DMS 273 treated with DMSO at 0.1 percent for 48 hours (cell line): ENCODE results near the gene RAD23B.
"Not testable (repeated sequence)": the region's sequence is repeated elsewhere in the genome, so short reads cannot be mapped to it uniquely, and the experiment has no call there.

Source experiments
- DNase-seq: peaks from one replicate; lab custom pipeline; 2025; lab: John Stamatoyannopoulos, UW

RAD23B gene

GRCh38 chr9:107292821-107293542, 9.9 kb downstream of the RAD23B start:
- DNase-seq: no peak

GRCh38 chr9:107293543-107294085, 10.5 kb downstream of the RAD23B start:
- no peak for DNase-seq

DNA sequence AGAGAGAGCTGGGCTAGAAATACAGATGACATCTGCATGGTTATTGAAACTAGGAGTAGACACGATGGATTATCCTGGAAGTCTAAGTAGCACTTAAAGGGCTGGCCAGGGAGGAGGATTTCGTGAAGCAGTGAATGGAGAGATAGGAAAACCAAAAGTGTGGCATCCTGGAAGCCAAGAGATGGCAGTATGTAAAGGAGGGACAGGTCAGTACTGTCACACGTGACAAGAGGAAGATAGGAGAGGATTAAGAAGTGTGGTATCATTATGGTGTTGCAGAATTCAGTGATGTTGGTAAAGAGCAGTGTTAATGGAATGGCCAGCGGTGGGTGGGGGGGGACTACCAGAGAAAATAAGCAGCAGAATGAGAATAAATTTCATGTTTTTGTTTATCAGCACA, 11.7 kb downstream of the RAD23B start:
- DNase-seq: no peak

- no peak for DNase-seq
These were observed 12.9 kb downstream of the RAD23B start for GRCh38 chr9:107295995-107296394.

GRCh38 chr9:107296592-107296991, 13.5 kb downstream of the RAD23B start:
- DNase-seq: not testable (repeated sequence)

DNA sequence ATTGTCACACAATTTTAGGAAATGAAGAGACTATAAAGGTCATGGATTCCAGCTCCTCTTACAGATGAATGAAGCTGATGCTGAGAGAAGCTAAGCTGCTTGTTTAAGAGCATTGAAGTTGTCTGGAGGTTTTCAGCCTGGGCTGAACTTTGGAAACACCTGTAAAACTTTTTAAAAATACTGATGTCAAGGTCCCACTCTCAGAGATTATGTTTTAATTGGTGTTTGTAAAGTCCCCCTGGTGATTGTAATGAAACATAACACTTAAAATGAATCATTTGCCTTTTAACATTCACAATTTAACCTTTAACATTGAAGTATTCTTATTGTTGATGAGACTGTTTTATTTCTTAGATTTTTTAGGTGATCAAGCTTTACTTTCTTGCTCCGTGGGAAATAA, 16.4 kb downstream of the RAD23B start:
- no peak for DNase-seq

- no peak for DNase-seq
These were observed 23.2 kb downstream of the RAD23B start for GRCh38 chr9:107306308-107306707.

DNA sequence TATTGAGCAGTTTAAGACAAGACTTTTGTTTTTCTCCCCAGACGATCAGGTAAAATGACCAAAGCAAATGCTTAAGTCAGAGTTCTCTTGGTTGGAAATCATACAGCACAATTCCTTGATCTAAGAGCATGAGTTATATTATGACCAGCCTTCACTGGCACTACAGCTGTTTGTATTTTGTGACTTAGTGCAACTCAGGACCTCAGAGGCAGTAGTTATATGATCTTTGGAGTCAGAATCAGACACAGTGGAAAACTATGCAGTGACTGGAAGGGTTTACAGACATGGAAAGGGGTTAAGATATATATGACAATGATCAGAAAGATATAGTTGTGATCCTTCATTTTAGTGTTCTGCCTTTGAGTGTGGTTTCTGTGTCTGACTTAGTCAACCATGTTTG, 24.3 kb downstream of the RAD23B start:
- DNase-seq: no peak

GRCh38 chr9:107308461-107308860, 25.4 kb downstream of the RAD23B start:
- DNase-seq: no peak

GRCh38 chr9:107309271-107309670, 26.2 kb downstream of the RAD23B start:
- DNase-seq: no peak

- no peak for DNase-seq
These were observed 29.4 kb downstream of the RAD23B start for GRCh38 chr9:107312376-107313050.

GRCh38 chr9:107313555-107314096, 30.5 kb downstream of the RAD23B start:
- no peak for DNase-seq

GRCh38 chr9:107314763-107315162, 31.7 kb downstream of the RAD23B start:
- no peak for DNase-seq

- no peak for DNase-seq
These were observed 33.9 kb downstream of the RAD23B start for GRCh38 chr9:107316795-107317661.

DNA sequence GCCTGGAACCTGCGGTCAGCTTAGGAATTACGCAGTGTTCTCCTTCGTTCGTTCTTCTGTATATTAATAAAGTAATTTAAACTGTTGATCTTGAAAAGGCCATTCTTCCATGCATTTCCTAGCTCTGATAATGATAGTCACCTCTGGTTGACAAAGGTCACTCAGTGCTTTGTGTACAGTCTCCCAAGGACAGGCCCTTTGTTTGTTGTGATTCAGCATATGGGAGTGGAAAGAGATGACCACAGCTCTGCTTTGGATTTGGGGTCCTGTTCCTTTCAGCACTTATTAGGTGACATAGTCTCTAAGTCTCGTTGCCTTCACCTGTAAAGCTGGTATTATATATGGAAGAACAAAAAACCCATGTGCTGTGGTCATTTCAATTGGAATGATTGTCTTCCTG, 39.6 kb downstream of the RAD23B start:
- DNase-seq: no peak

GRCh38 chr9:107323836-107324585, 40.9 kb downstream of the RAD23B start:
- no peak for DNase-seq

DNA sequence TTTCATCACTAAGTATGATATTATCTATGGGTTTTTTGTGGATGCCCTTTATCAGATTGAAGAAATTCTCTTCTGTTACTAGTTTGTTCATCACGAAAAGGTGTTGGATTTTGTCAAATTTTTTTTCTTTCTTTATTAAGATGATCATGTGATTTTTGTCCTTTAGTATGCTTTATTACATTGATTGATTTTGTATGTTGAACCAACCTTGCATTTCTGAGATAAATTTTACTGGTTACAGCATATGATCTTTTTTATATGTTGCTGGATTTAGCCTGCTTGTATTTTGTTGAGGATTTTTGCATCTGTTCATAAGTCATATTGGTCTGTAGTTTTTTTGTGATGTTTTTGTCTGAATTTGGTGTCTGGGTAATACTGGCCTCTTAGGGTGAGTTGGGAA, 42.8 kb downstream of the RAD23B start:
- DNase-seq: no peak

GRCh38 chr9:107328510-107328909, 45.4 kb downstream of the RAD23B start:
- no peak for DNase-seq

DNA sequence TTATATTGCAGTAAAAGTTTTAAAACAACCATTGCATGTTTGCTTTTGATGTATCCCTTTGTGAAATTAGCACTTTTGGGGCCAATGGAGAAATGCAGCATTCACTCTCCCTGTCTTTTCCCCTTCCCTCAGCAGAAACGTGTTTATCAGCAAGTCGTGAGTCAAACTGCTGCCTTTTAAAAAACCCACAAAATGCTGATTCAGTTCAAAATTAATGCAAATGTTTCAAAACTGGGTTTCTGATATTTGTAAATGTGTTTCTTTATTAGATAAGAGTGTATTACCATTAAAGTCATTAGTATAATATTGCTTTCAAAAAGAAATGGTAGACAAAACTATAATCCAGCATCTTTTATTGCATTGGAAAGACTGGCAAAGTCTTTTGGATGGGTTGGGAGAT, 47.3 kb downstream of the RAD23B start:
- DNase-seq: no peak

DNA sequence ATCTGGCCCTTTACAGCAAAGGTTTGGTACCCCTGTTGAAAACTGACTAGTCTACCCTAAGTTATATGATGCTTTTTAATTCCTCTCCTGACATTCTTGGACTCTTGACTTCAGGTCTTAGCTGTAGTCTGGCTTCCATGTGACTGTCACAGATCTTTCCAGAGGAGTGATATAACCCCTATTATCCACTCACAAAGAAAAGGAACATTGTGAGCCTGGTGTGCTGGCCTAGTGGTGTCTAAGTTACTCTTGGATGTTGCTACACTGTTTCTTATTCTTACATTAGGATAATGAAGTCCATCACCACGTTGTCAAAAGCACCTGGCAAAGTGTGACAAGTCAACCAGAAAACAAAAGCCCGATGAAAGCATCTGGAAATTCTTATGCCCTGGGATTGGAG, 49.8 kb downstream of the RAD23B start:
- no peak for DNase-seq

DNA sequence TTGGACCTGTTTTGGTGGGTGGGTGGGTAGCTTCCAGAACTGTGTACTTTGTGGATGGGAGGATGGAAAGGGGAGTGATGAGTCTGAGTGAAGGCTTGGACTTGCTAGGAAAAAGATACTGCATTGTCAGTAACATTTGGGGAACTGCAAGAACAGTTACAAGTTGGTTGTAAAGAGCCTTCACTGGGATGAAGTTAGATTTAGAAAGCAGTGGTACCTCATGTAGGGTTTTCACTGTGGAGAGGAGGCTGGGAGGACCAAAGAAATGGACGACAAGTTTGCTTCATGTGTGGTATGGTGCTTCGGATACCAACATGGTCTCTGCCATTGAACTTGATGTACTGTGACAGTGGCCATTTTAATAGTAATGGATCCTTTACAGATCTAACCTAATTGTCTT, 50.3 kb downstream of the RAD23B start:
- no peak for DNase-seq
